LNCaP clone FGC (cell line): ENCODE measurements around the gene CAMK1.

ENCODE experiments used
- DNase-seq: peaks from one replicate; pipeline ENCODE4 v3.0.0-alpha.2; 2011; ENCODE audit warnings: low read depth
- H3K4me3 ChIP-seq: 2 replicates; pipeline ENCODE4 v1.5.1; 2011; ENCODE audit warnings: mild to moderate bottlenecking, low read depth, low read length, control low read depth
- TF ChIP-seq, protein P1 (sequence below): IDR thresholded peaks from 2 replicates; pipeline ENCODE4 v1.5.1; 2012; ENCODE audit warnings: mild to moderate bottlenecking; ENCODE audit not compliant: control insufficient read depth, insufficient read depth; ENCODE audit errors: extremely low read depth

The CAMK1 gene

DNA sequence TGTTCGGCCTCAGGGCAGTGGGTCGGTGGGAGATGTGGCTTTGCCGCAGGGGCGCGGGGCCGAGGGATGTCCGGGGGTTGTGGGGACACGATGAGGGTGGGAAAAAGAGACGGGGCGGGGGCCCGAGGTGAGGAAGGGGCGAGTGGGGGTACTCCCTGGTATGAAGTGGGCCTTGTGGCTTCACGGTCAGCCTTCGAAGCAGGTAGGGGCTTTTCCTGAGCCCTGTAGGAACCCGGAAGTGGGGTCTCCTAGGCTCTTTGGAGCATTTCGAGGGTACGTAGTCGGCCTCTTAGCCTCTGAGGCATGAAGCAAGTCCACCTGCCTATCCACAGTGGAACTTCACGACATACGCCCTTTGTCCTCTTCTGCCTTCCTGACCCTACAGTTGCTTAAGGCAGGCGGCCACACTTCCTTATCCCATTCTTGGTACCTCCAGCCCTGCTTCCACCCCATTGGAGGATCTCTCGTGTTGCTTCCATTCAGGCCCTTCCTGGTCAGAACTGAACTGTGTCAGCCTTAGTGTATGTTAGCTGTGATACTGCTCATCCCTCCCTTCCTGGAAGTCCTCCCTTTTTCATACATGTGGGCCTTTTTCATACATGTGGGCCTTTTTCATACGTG is 23.5 kb upstream of the CAMK1 start:
- peak overlapping the region; percentile 97 for H3K4me3 ChIP-seq
- no peak for DNase-seq
- TF ChIP-seq, protein P1, sequence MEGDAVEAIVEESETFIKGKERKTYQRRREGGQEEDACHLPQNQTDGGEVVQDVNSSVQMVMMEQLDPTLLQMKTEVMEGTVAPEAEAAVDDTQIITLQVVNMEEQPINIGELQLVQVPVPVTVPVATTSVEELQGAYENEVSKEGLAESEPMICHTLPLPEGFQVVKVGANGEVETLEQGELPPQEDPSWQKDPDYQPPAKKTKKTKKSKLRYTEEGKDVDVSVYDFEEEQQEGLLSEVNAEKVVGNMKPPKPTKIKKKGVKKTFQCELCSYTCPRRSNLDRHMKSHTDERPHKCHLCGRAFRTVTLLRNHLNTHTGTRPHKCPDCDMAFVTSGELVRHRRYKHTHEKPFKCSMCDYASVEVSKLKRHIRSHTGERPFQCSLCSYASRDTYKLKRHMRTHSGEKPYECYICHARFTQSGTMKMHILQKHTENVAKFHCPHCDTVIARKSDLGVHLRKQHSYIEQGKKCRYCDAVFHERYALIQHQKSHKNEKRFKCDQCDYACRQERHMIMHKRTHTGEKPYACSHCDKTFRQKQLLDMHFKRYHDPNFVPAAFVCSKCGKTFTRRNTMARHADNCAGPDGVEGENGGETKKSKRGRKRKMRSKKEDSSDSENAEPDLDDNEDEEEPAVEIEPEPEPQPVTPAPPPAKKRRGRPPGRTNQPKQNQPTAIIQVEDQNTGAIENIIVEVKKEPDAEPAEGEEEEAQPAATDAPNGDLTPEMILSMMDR, result no peak

DNA sequence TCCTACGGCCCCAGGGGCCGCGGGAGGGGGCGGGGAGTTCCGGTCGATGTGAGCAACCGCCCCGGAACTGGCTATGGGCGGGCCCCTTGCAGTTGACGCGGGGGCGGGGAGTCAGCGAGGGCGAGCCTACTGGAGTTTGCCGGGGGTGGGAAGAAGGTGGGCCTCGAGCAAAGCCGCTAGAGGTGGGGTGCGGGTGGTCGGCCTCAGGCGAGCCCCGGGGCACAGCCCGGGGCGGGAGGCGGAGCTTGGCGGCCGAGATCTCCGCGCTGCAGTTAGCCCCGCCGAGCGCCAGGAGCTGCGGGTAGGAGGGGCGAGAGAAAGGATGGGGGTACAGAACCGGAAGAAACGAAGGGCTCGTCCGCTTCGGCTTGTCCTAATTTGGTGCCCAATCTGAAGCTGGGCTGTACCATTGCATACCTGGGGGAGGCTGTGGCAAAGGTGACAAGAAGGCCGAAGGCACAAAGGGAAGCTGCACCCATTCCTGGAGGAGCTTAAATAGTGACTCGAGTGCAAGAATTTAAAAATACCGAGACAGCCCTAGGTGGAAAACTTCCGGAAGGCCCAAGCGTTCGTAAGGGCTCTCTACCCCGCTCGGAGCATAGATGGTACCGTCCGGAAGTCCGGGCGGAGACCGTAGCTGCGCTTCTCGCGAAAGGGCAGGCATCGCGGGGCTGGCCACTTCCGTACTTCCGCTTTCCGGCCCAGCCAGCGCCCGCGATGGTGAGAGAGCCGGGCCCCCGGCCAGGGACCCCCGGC is 22.8 kb upstream of the CAMK1 start, which contains the start of the genes ARPC4 and TADA3:
Gene ARPC4 (plus strand): TSS at position 678 of the 756 bp plus-strand sequence. CDS start 40 bp downstream, at position 718.
Gene TADA3 (minus strand): TSS at position 69 of the 756 bp plus-strand sequence. CDS start 1,007 bp downstream, outside the sequence.
- DNase-seq, result peak; percentile 94
- peak within 1 kb of the TSS; percentile 97 for H3K4me3 ChIP-seq
- TF ChIP-seq, protein P1, result no peak

DNA sequence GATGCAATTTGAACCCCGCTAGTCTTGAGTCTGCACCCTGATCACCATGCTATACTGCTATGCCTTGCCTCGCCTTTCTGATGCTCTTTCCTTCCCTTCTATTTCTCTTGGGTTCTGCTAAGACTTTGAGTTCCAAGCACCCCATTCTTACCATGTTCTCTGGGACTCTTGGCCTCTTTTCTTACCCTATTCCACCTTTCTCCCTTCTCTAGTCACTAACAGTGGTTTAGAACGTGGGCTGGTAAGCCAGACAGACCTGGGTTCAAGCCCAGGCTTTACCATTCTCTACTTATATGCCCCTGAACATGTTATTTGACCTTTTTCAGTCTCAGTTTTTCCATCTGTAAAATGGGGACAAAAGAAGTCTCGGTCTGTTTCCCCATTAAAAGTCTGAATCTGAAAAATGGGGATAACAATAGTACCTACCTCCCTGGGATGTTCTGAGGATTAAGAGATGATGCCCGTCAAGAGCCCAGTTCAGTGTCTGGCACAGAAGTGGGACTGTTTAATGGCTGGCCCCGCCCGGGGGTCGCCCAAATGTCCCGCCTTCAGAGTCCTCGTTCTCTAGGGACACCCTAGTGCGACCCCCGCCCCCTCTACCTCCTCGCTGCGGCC is 22.1 kb upstream of the CAMK1 start:
- no peak for DNase-seq
- TF ChIP-seq, protein P1, result no peak
- peak overlapping the region; percentile 97 for H3K4me3 ChIP-seq

DNA sequence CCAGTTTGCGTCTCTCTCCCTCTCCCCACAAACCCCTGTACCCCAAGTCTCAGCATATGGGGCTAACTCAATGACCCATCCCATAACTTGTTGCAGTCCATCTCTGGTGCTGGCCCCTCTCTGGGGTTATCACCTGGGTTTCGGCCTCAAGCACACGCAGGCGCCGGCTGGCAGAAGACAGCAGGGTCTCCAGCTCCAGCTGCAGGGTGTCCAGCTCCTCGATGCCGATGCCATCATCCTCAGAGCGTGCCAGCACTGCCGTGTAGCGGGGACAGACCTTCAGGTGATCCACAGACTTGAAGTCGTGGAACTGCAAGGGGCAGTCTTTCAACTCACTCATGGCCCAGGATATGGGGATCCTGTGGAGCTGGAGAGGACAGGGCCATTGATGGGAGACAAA is 21.4 kb upstream of the CAMK1 start:
- no peak overlapping the region for H3K4me3 ChIP-seq
- no peak for DNase-seq
- TF ChIP-seq, protein P1, result no peak

DNA sequence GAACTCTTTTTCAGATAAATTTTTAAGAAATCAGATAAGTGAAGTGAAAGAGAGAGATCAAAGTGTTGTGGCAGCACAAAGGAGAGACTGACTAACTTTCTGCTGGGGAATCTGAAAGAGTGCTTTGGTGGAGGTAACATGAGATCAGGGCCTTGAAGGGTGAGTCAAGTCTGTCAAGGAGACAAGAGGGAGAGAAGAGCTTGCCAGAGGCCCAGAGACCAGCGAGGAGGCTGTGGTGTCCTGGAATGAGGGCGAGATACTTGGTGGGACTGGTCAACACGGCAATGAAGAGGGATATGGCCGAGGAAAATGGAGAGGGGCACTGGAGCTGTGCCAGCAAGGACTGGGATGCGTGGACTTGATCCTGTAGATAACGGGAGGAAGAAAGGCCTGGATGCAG is 18.0 kb upstream of the CAMK1 start:
- TF ChIP-seq, protein P1, result no peak
- no peak overlapping the region for H3K4me3 ChIP-seq
- no peak for DNase-seq

DNA sequence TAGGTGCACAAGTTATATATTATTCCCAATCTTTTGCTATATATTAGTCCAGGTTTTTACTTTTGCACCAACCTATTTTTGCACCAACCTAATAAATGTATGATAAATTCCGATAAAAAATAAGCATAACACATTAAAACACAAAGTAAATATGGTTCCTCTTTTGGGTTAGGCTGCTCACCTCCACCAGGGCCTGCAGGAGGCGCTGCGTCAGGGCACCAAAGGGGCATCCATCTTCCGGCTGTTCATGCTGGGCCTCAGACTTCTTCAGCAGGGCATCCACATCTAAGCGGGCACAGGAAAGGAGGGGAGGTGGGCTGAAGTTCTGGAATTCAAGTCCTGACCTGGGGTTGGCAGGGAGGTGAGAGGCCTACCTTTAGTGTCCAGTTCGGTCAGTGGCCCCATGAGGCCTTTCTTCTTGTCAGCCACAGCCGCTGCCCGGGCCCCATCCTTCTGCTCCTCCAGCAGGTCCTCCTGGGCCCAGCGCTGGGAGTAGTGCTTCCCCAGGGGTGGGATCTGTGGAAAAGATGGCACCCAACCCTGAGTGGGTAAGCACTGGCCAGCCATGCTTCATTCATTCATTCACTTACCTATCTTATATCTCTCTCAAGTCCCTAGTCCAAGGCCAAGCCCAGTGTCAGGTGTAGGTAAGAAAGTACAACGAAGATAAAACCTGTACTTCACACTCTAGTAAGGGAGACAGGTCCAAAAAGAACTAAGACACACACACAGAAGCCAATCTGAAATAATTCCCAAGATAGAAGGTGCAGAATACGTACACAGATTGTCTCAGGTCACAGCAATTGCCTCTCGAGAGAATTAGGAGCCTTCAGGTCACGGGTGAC is 17.3 kb upstream of the CAMK1 start:
- H3K4me3 ChIP-seq, result no peak overlapping the region
- no peak for DNase-seq
- TF ChIP-seq, protein P1, result 0 out of 2 replicates have a peak, but pooled peaks have one; percentile 20
